Heart right ventricle (tissue), 16 donors: ENCODE data around the gene FFAR4. TPM values are rescaled to one million over a fixed set of nuclear protein-coding genes. Genes with fewer than 3 reads are reported as not detected.

Experiments
- ATAC-seq, 8 donors: fragments of 200-7000 bp; cut with Tn5 transposase; one replicate each; pipeline ENCODE4 v1.9.1; 2020; ENCODE audit warnings: mild to moderate bottlenecking in 8 of 8, moderate library complexity in 8 of 8, moderate number of reproducible peaks in 1 of 8
- DNase-seq, 2 donors: peaks; one replicate each; pipeline ENCODE4 v3.0.0-alpha.2; 2020
- H3K27ac ChIP-seq, 10 donors: fragments of 200-600 bp; sonication (generic) in 2 of 10; one replicate each; pipeline versions ENCODE4 v1.5.0 to v1.8.0; 2020 to 2022; ENCODE audit warnings: mild to moderate bottlenecking in 3 of 10
- H3K27me3 ChIP-seq, 7 donors: fragments of 200-600 bp; one replicate each; pipeline ENCODE4 v1.8.0; 2021 to 2022; ENCODE audit warnings: mild to moderate bottlenecking in 2 of 7
- H3K36me3 ChIP-seq, 9 donors: fragments of 200-600 bp; sonication (generic) in 1 of 9; one replicate each; pipeline versions ENCODE4 v1.5.0 to v1.8.0; 2020 to 2022; ENCODE audit warnings: mild to moderate bottlenecking in 2 of 9
- H3K4me1 ChIP-seq, 9 donors: fragments of 200-600 bp; sonication (generic) in 1 of 9; one replicate each; pipeline versions ENCODE4 v1.5.0 to v1.8.0; 2020 to 2022; ENCODE audit warnings: mild to moderate bottlenecking in 4 of 9
- H3K4me3 ChIP-seq, 10 donors: fragments of 200-600 bp; sonication (generic) in 2 of 10; one replicate each; pipeline versions ENCODE4 v1.5.0 to v1.8.0; 2020 to 2022; ENCODE audit warnings: mild to moderate bottlenecking in 7 of 10, moderate library complexity in 2 of 10
- H3K9me3 ChIP-seq, 11 donors: fragments of 200-600 bp in 10 of 11; sonication (generic) in 2 of 11; one replicate each; pipeline versions ENCODE4 v1.5.0 to v1.8.0; 2013 to 2022; ENCODE audit warnings: mild to moderate bottlenecking in 2 of 11, control low read depth in 1 of 11, moderate library complexity in 1 of 11
- CTCF ChIP-seq, 9 donors: fragments of 200-600 bp; sonication (generic) in 2 of 9; IDR thresholded peaks; one replicate each; pipeline versions ENCODE4 v1.5.0 to v1.8.0; 2021 to 2022; ENCODE audit warnings: antibody characterized with exemption in 9 of 9, mild to moderate bottlenecking in 5 of 9, moderate library complexity in 1 of 9
- WGBS, 2 donors: extraction: QIAGEN DNeasy Blood & Tissue Kit; methylation state at CpG; one replicate each; pipeline ENCODE4 v1.1.7; 2013; ENCODE audit warnings: inconsistent platforms in 1 of 2; 5-methylcytosine and 5-hydroxymethylcytosine counted together
- intact Hi-C, 10 donors: fragments of 100-400 bp; cut with DNase I; formaldehyde crosslinking; loops; one replicate each; pipeline versions ENCODE4 v1.11.1 to v1.14.2; 2022
- polyA plus RNA-seq, 2 donors: library from polyadenylated mRNA; stranded (reverse); fragments of 200-250 nt; gene quantifications; one replicate each; pipeline ENCODE4 v1.2.3, GENCODE V29; 2013
- total RNA-seq, 10 donors: library from RNA; stranded (reverse); fragmentation: NEBNext Ultra II Directional in 3 of 10; extraction: Animal tissue kit (Norgen Biotek cat#: 25700) in 3 of 10; gene quantifications; one replicate each; pipeline versions ENCODE4 v1.2.1 to v1.2.4, GENCODE V29; 2021 to 2023
- donor health status: Arrhythmogenic right ventricular cardiomyopathy.
- donor health status: ischemic (EF 13 %, LVEDD 7.1; RV severe dilation, severe dysfunction).
- donor health status: healthy with polysubstance abuse.
- donor health status: DM: no; HTN: yes; CAD: no.
- donor health status: DM: no; HTN: no; CAD: no.
- donor health status: ischemic (EF 25% LVEDD 6.9; RV normal size, moderate dysfunction).
- donor health status: ischemic (EF 25% LVEDD 5.7; RV mildly dilated, moderate dysfunction).
- donor health status: healthy.
- donor health status: DM: yes; HTN: yes; CAD: no.
- donor health status: Ischemic cardiomyopathy.
- donor health status: ischemic (EF 35%, LVEDD 5.7; RV mildly dilated, moderate dysfunction).
- donor health status: nonischemic (EF 11% LVEDD 7.7; RV severe dilation, severe dysfunction).
- donor health status: DM: yes; HTN: yes; CAD: no.
- donor health status: PGD.
- donor health status: ischemic (EF 29% LVEDD 5.4; RV normal size, mild dysfunction).
- donor health status: nonischemic (EF 23%, LVEDD 6.1; RV moderate dilation, normal function).

Gene FFAR4
- total and polyA plus RNA-seq, 12 donors = 0.07 to 0.37 (median 0.12) TPM; not detected in 6

- no peak for TF ChIP-seq CTCF (IDR thresholded peaks at IDR 0.05)
- intact Hi-C loops = no loop called here
- no peaks in the 10 kb centered on the region for H3K9me3 ChIP-seq
These were observed 32.9 kb downstream of the FFAR4 start for GRCh38 chr10:93599335-93599734.

GRCh38 chr10:93599778-93600177 is 33.3 kb downstream of the FFAR4 start:
- Histone ChIP-seq H3K4me3 (no peak overlapping the region), H3K9me3 (no peaks in the 10 kb centered on the region), H3K27me3 (peaks cover 0 to 61% (median 48%) of the 10 kb centered on the region in 7 donors), H3K4me1 (peaks cover 0 to 15% (median 8%) of the 10 kb centered on the region in 9 donors), H3K36me3 (no peaks in the 10 kb centered on the region), H3K27ac (no peak overlapping the region)
- ATAC-seq (no peak), DNase-seq (no peak)
- WGBS, 2 donors = 82 to 85% methylated on average over 4 of the region's 4 CpGs
- intact Hi-C loops = no loop called here
- no peak for TF ChIP-seq CTCF (IDR thresholded peaks at IDR 0.05)

More at GRCh38 chr10:93599335-93599734, 32.9 kb downstream of the FFAR4 start:
- DNase-seq = no peak
- Histone ChIP-seq H3K36me3 (no peaks in the 10 kb centered on the region), H3K27ac (no peak overlapping the region), H3K27me3 (peaks cover 0 to 57% (median 44%) of the 10 kb centered on the region in 7 donors), H3K4me3 (no peak overlapping the region), H3K4me1 (peaks cover 0 to 15% (median 8%) of the 10 kb centered on the region in 9 donors)
- ATAC-seq = no peak
- 30 to 44% methylated on average over 1 of the region's 1 CpG for WGBS, 2 donors

DNA sequence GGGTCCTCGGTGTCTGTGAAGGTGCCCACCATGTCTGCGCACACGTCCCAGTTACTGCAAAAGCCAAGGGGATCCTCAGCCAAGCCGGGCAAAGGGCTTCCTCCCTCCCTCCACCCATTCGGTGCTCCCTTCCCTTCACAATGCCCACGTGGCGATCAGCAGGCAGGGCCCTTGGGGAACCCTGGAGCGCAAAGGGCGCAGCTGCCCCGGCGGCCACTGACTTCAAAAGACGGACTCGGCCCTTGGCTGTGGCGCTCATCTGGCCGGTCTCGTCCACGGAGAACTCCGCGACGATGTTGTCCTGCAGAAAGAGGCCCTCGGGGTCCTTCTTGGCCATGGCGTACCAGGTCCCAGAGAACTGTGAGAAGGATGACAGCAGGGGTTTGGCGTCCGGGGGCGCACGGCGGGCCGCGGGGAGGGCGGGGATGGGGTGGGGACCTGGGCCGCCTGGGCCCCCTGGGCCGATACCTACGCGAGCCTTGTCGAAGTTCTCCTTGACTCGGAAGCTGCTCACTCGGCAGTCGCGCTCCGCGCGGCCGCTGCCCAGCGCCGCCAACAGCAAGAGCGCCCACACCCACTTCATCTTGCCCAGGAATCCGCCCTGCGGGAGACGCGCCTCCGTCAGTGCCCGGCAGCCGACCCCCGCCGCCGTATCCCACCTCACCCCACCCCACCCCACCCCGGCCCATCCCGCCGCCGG is 34.1 kb downstream of the FFAR4 start:
- no peak for TF ChIP-seq CTCF (IDR thresholded peaks at IDR 0.05)
- Histone ChIP-seq H3K9me3 (no peaks in the 10 kb centered on the region), H3K27me3 (peaks cover 0 to 67% (median 56%) of the 10 kb centered on the region in 7 donors), H3K36me3 (no peaks in the 10 kb centered on the region), H3K4me3 (peak overlapping the region in 9 of 10 donors; percentile 26 to 45 (median 40)), H3K4me1 (peaks cover 0 to 15% (median 8%) of the 10 kb centered on the region in 9 donors), H3K27ac (no peak overlapping the region)
- 6 to 9% methylated on average over 49 to 56 of the region's 60 CpGs for WGBS, 2 donors
- intact Hi-C loops = no loop called here
- DNase-seq (no peak), ATAC-seq (peak in 5 of 8 donors; percentile 19 to 62 (median 30))

DNA sequence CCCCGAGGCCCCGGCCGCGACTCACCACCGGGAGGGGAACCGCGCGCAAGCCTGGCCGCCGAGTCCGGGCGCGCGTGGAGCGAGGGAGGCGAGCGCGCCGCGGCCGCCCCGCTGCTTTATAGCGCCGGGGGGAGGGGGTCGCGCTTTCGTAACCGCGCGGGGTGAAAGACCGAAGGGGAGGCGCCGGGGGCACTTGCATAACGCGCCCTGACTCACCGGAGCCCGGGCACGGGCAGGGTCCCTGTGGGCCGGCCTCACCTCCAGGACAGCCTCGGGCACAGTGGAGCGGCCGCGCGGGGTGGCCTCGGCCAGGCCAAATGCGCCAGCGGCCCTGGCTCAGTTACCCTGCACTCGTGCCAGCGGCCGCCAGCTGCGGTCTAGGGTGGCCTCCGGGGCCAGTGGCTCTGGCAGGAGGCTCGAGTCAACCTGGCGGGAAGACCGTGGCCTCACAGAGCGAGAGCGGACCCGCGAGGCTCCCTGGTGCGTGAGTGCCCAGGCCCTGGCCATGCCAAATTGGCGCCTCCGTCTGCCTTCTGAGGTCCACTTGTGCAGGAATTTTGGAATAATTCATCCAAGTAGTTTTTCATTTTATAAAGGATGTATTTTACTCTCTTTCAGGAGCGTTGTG is 34.8 kb downstream of the FFAR4 start, which contains the start of gene RBP4:
Gene RBP4, minus strand, starts transcription at position 90 of the 628 bp plus-strand sequence. CDS start 207 bp downstream, outside the sequence.
- no peak within 1 kb of the TSS for H3K27ac ChIP-seq
- intact Hi-C loops = no loop called here
- H3K36me3 ChIP-seq = no peaks in the 10 kb centered on the region
- peak within 1 kb of the TSS in 9 of 10 donors; percentile 26 to 45 (median 40) for H3K4me3 ChIP-seq
- WGBS, 2 donors = 1% methylated on average over 55 to 63 of the region's 63 CpGs
- peaks cover 0 to 15% (median 8%) of the 10 kb centered on the region in 9 donors for H3K4me1 ChIP-seq
- peaks cover 0 to 67% (median 61%) of the 10 kb centered on the region in 7 donors for H3K27me3 ChIP-seq
- ATAC-seq = peak in 4 of 8 donors; percentile 13 to 69 (median 46)
- no peaks in the 10 kb centered on the region for H3K9me3 ChIP-seq
- no peak for TF ChIP-seq CTCF (IDR thresholded peaks at IDR 0.05)
- peak in 1 of 2 donors; percentile 20 for DNase-seq
